HG03025 (cell line): Measurements from ENCODE around the gene NKRF.
A peak's percentile ranks its signal among the peaks of the same experiment; 100 is the strongest.

Experiments
- ATAC-seq: cut with Tn5 transposase; IDR thresholded peaks from one replicate; pipeline ENCODE4 v1.9.1; 2021; ENCODE audit warnings: mild to moderate bottlenecking, moderate library complexity; ENCODE audit not compliant: unreplicated experiment, low FRiP score

The NKRF gene

GRCh38 chrX:119617517-119618164 is 11.4 kb upstream of the NKRF start:
- peak; percentile 58 for ATAC-seq

GRCh38 chrX:119614776-119615175 is 8.6 kb upstream of the NKRF start:
- no peak for ATAC-seq

- ATAC-seq: no peak
Measured at GRCh38 chrX:119607018-119607389, 780 bp upstream of the NKRF start.

GRCh38 chrX:119605464-119606279 is 552 bp downstream of the NKRF start:
- peak; percentile 27 for ATAC-seq

- no peak for ATAC-seq
Measured at GRCh38 chrX:119604766-119605463, 1.3 kb downstream of the NKRF start.

- ATAC-seq: no peak
Measured at GRCh38 chrX:119602701-119603255, 3.4 kb downstream of the NKRF start.

- ATAC-seq: no peak
Measured at GRCh38 chrX:119589810-119590209, 16.4 kb downstream of the NKRF start.

GRCh38 chrX:119583431-119584059 is 22.7 kb downstream of the NKRF start:
- ATAC-seq: no peak

GRCh38 chrX:119579414-119579813 is 26.8 kb downstream of the NKRF start:
- no peak for ATAC-seq

GRCh38 chrX:119574394-119575266 is 31.6 kb downstream of the NKRF start, which contains the start of gene UBE2A:
TSS of gene UBE2A (plus strand) at chrX:119574563. CDS start at chrX:119574712, 149 bp downstream.
- peak; percentile 66 for ATAC-seq

GRCh38 chrX:119573840-119574393 is 32.3 kb downstream of the NKRF start:
- ATAC-seq: peak; percentile 61

- ATAC-seq: no peak
Measured at GRCh38 chrX:119573222-119573621, 33.0 kb downstream of the NKRF start.

- ATAC-seq: no peak
Measured at GRCh38 chrX:119570351-119570835, 35.8 kb downstream of the NKRF start.

GRCh38 chrX:119565107-119565663 is 41.0 kb downstream of the NKRF start, which contains the start of gene STEEP1:
TSS of gene STEEP1 (minus strand) at chrX:119565409. CDS start at chrX:119565355, 54 bp downstream.
- ATAC-seq: peak; percentile 75

- no peak for ATAC-seq
Measured at GRCh38 chrX:119552508-119552907, 53.7 kb downstream of the NKRF start.

- no peak for ATAC-seq
Measured at GRCh38 chrX:119549327-119550016, 56.8 kb downstream of the NKRF start.

GRCh38 chrX:119541188-119541587 is 65.0 kb downstream of the NKRF start:
- ATAC-seq: no peak

- no peak for ATAC-seq
Measured at GRCh38 chrX:119539872-119540271, 66.4 kb downstream of the NKRF start.
